ACC112 (cell line): Measurements from ENCODE around the gene GATB.

Experiments
- H2AFZ ChIP-seq: fragments of 200-600 bp; sonication (generic); one replicate; pipeline ENCODE4 v1.6.0; 2017; ENCODE audit warnings: antibody characterized with exemption, low read length; ENCODE audit not compliant: unreplicated experiment
- H3K27ac ChIP-seq: fragments of 200-600 bp; sonication (generic); 2 replicates; pipeline ENCODE4 v1.5.1; 2014; ENCODE audit warnings: low read depth, mild to moderate bottlenecking, antibody characterized with exemption, low read length, moderate library complexity
- H3K27me3 ChIP-seq: fragments of 200-600 bp; sonication (generic); 2 replicates; pipeline ENCODE4 v1.6.1; 2014; ENCODE audit warnings: mild to moderate bottlenecking, antibody characterized with exemption, low read length, moderate library complexity, mixed read lengths; ENCODE audit not compliant: insufficient read depth
- H3K36me3 ChIP-seq: fragments of 200-600 bp; sonication (generic); 2 replicates; pipeline ENCODE4 v1.6.1; 2016; ENCODE audit warnings: mild to moderate bottlenecking, antibody characterized with exemption, low read length, moderate library complexity, mixed read lengths; ENCODE audit not compliant: insufficient read depth
- H3K4me1 ChIP-seq: fragments of 200-600 bp; sonication (generic); one replicate; pipeline ENCODE4 v1.6.1; 2016; ENCODE audit warnings: low read length, mixed read lengths; ENCODE audit not compliant: insufficient read depth, unreplicated experiment, control insufficient read depth
- H3K4me3 ChIP-seq: fragments of 200-600 bp; sonication (generic); 2 replicates; pipeline ENCODE4 v1.5.1; 2014; ENCODE audit warnings: mild to moderate bottlenecking, low read depth, low read length
- H3K79me2 ChIP-seq: fragments of 200-600 bp; sonication (generic); one replicate; pipeline ENCODE4 v1.6.0; 2016; ENCODE audit warnings: low read length; ENCODE audit not compliant: control insufficient read depth, unreplicated experiment, insufficient read depth

GATB gene

GRCh38 chr4:151785484-151786157 lies 24.8 kb upstream of the GATB start:
- Histone ChIP-seq H3K79me2 (no peaks in the 10 kb centered on the region), H3K27me3 (peaks cover 90% of the 10 kb centered on the region), H3K4me1 (no peaks in the 10 kb centered on the region), H3K27ac (no peak overlapping the region), H3K36me3 (no peaks in the 10 kb centered on the region), H3K4me3 (no peak overlapping the region), H2AFZ (no peak overlapping the region)

- H3K4me1 ChIP-seq: no peaks in the 10 kb centered on the region
- no peak overlapping the region for H3K27ac ChIP-seq
- H3K4me3 ChIP-seq: no peak overlapping the region
- H3K36me3 ChIP-seq: no peaks in the 10 kb centered on the region
- H2AFZ ChIP-seq: no peak overlapping the region
- no peaks in the 10 kb centered on the region for H3K79me2 ChIP-seq
- H3K27me3 ChIP-seq: peaks cover 90% of the 10 kb centered on the region
These were observed 23.9 kb upstream of the GATB start for GRCh38 chr4:151784706-151785105.

- Histone ChIP-seq H3K79me2 (no peaks in the 10 kb centered on the region), H3K4me3 (no peak overlapping the region), H3K4me1 (no peaks in the 10 kb centered on the region), H3K27me3 (peaks cover 90% of the 10 kb centered on the region), H3K27ac (no peak overlapping the region), H3K36me3 (no peaks in the 10 kb centered on the region), H2AFZ (no peak overlapping the region)
These were observed 23.1 kb upstream of the GATB start for GRCh38 chr4:151783867-151784266.

- no peaks in the 10 kb centered on the region for H3K36me3 ChIP-seq
- H3K27me3 ChIP-seq: peaks cover 77% of the 10 kb centered on the region
- no peak overlapping the region for H2AFZ ChIP-seq
- H3K4me3 ChIP-seq: no peak overlapping the region
- H3K4me1 ChIP-seq: no peaks in the 10 kb centered on the region
- no peak overlapping the region for H3K27ac ChIP-seq
- H3K79me2 ChIP-seq: no peaks in the 10 kb centered on the region
These were observed 21.5 kb upstream of the GATB start for GRCh38 chr4:151782296-151782695.

- Histone ChIP-seq H3K27ac (no peak overlapping the region), H3K4me1 (no peaks in the 10 kb centered on the region), H3K79me2 (no peaks in the 10 kb centered on the region), H3K4me3 (no peak overlapping the region), H2AFZ (no peak overlapping the region), H3K36me3 (no peaks in the 10 kb centered on the region), H3K27me3 (peaks cover 77% of the 10 kb centered on the region)
These were observed 20.2 kb upstream of the GATB start for GRCh38 chr4:151781026-151781425.

- H2AFZ ChIP-seq: no peak overlapping the region
- no peak overlapping the region for H3K27ac ChIP-seq
- no peaks in the 10 kb centered on the region for H3K4me1 ChIP-seq
- H3K4me3 ChIP-seq: no peak overlapping the region
- no peaks in the 10 kb centered on the region for H3K79me2 ChIP-seq
- peaks cover 46% of the 10 kb centered on the region for H3K27me3 ChIP-seq
- H3K36me3 ChIP-seq: no peaks in the 10 kb centered on the region
These were observed 16.7 kb upstream of the GATB start for GRCh38 chr4:151777471-151777870.

- Histone ChIP-seq H3K27ac (no peak overlapping the region), H3K36me3 (no peaks in the 10 kb centered on the region), H3K79me2 (no peaks in the 10 kb centered on the region), H3K4me3 (no peak overlapping the region), H3K4me1 (no peaks in the 10 kb centered on the region), H2AFZ (no peak overlapping the region), H3K27me3 (peaks cover 44% of the 10 kb centered on the region)
These were observed 13.5 kb upstream of the GATB start for GRCh38 chr4:151774324-151774723.

- Histone ChIP-seq H3K27ac (no peak overlapping the region), H3K4me1 (no peaks in the 10 kb centered on the region), H3K36me3 (no peaks in the 10 kb centered on the region), H2AFZ (no peak overlapping the region), H3K79me2 (no peaks in the 10 kb centered on the region), H3K27me3 (peaks cover 45% of the 10 kb centered on the region), H3K4me3 (no peak overlapping the region)
These were observed 11.5 kb upstream of the GATB start for GRCh38 chr4:151772274-151772673.

GRCh38 chr4:151771664-151772063 lies 10.9 kb upstream of the GATB start:
- Histone ChIP-seq H2AFZ (no peak overlapping the region), H3K79me2 (no peaks in the 10 kb centered on the region), H3K36me3 (no peaks in the 10 kb centered on the region), H3K4me1 (no peaks in the 10 kb centered on the region), H3K27me3 (peaks cover 46% of the 10 kb centered on the region), H3K4me3 (no peak overlapping the region), H3K27ac (no peak overlapping the region)

GRCh38 chr4:151770154-151770553 lies 9.3 kb upstream of the GATB start:
- no peak overlapping the region for H3K27ac ChIP-seq
- H3K79me2 ChIP-seq: no peaks in the 10 kb centered on the region
- H2AFZ ChIP-seq: no peak overlapping the region
- H3K27me3 ChIP-seq: peaks cover 57% of the 10 kb centered on the region
- no peaks in the 10 kb centered on the region for H3K4me1 ChIP-seq
- no peaks in the 10 kb centered on the region for H3K36me3 ChIP-seq
- H3K4me3 ChIP-seq: no peak overlapping the region

- no peaks in the 10 kb centered on the region for H3K4me1 ChIP-seq
- H3K4me3 ChIP-seq: no peak overlapping the region
- no peak overlapping the region for H3K27ac ChIP-seq
- no peaks in the 10 kb centered on the region for H3K79me2 ChIP-seq
- H3K27me3 ChIP-seq: peaks cover 70% of the 10 kb centered on the region
- no peak overlapping the region for H2AFZ ChIP-seq
- H3K36me3 ChIP-seq: no peaks in the 10 kb centered on the region
These were observed 8.0 kb upstream of the GATB start for GRCh38 chr4:151768835-151769234.
